SK-N-MC (cell line): ENCODE results near the gene NTNG1.

Experiments used
- EZH2 ChIP-seq: fragments of 200-600 bp; sonication (generic); IDR thresholded peaks from one replicate; pipeline ENCODE4 v1.6.1; 2017; ENCODE audit warnings: antibody characterized with exemption
- FOXP2 ChIP-seq: optimal IDR thresholded peaks from 2 replicates; pipeline ENCODE3; 2011; ENCODE audit warnings: mild to moderate bottlenecking, moderate library complexity; ENCODE audit not compliant: insufficient read depth; ENCODE audit errors: extremely low read length, control extremely low read depth
- POLR2AphosphoS5 ChIP-seq: IDR thresholded peaks from 2 replicates; pipeline ENCODE4 v1.6.1; 2012; ENCODE audit warnings: mild to moderate bottlenecking, low read depth, low read length, borderline replicate concordance

DNA sequence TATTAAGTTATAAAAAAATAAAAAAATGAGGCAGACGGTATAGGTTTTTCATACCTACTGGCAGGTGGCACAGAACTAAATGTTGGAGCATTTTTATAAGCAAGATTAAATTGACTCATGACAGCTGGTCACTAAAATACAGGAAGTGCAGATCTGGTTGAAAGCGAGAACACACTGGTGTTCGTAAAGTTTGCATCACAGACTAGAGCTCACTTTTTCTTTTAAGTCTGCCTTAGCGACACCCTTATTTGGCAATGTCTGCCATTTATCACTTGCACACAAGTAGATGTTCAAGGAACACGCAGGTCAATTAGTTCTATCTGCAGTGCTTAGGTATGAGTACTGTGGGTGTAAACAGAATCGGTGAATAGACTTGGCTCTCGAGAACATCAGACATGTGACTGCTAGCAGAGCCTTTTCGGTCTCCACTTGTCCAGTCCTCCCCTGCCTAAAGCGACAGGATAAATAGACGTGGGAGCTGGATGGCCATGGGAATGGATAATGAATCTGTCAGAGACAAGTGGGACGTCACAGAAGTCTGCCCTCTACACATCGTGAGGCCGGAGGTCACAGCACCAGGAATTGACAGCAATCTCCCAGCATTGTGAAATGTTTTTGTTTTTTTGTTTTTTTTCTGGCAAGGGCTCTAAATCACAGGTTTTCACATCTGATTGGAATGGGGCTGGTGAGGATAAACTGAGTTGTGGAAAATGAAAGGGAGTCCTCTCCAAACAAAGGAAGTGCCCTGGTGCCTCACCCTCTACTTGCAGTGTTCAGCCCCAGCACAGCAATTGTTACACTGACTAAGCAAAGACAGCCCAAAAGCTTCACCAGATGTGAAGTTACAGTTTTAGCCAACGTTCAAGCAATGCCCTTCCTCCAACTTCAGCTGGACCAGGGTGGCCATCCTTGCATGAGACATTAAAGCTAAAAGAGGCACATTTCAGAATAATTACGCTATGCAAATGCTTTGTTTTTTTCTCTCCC lies 248.9 kb downstream of the NTNG1 start:
- TF ChIP-seq EZH2 (no peak), POLR2AphosphoS5 (no peak), FOXP2 (no peak)
